ENCODE results near the gene RNASEH2A. TPM values are rescaled to one million over a fixed set of nuclear protein-coding genes. Genes with fewer than 3 reads are reported as not detected.

RNASEH2A gene
- total RNA-seq, 1 experiment from 2014 or later, result 72.9 TPM

DNA sequence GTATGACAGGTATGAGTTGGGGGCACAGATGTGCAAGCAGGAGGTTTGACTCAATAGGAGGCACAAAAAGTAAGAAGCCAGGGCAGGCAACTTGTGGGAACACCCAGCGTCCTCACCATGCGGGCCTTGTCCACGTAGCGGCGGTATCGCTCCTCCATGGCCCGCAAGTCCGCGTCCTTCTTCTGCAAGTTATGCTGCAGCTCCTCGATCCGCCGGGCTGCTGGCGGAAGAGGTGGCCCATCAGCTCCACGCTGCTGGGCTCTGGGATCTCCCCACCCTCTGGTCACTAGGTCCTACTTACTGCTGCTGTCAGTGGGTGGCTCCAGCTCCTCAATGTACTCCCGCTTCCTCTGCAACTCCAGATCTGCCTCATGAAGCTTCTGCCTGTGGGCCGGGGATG is 41.7 kb upstream of the RNASEH2A start:
- TF ChIP-seq, protein P1, sequence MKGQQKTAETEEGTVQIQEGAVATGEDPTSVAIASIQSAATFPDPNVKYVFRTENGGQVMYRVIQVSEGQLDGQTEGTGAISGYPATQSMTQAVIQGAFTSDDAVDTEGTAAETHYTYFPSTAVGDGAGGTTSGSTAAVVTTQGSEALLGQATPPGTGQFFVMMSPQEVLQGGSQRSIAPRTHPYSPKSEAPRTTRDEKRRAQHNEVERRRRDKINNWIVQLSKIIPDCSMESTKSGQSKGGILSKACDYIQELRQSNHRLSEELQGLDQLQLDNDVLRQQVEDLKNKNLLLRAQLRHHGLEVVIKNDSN (CRISPR knock-in tag; IDR thresholded peaks at IDR 0.05), result no peak
- Mint-ChIP-seq H3K4me3 (no peak overlapping the region), H3K9me3 (no peaks in the 10 kb centered on the region), H3K36me3 (peaks cover 27% of the 10 kb centered on the region), H3K27ac (no peak overlapping the region), H3K4me1 (peaks cover 8% of the 10 kb centered on the region; the same call in 1 of the 2 replicates), H3K27me3 (ENCODE audit: low read depth) (no peaks in the 10 kb centered on the region)
- ChIA-PET CTCF (interaction anchor here (0.9 to 11.1 kb wide), 5 partner anchors 12 to 83 kb away, joined by 4 to 341 read pairs (median 44); partner anchors contain the start of genes GET3, HOOK2, JUNB and PRDX2), POLR2A (no interaction called here)
- no peak for ATAC-seq
- DNase-seq (ENCODE audit: low spot score), result no peak

DNA sequence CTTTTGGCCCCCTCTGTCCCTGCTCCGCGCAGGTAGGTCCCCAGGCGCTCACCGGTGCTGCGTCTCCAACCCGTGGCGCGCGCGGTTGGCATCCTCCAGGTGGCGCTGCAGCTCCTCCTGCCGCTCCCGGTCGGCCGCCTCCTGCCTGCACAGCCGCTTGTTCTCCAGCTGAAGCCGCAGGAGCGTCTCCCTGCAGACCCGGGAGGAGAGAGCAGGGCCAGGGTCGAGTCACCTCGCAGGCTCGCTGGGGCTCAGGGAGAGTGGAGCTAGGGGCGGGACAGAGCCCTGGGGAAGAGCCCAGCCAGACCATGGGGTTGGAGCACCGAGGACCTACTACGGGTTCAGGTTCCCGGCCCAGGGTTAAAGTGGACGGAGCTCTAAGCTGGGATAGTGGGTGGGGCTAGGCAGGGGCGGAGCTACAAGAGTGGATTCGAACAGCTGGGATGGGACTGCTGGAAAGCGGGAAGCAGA is 40.3 kb upstream of the RNASEH2A start:
- peaks cover 13% of the 10 kb centered on the region for H3K4me1 Mint-ChIP-seq
- no peaks in the 10 kb centered on the region for H3K9me3 Mint-ChIP-seq
- peak overlapping the region; percentile 60 for H3K4me3 Mint-ChIP-seq
- H3K27me3 Mint-ChIP-seq (ENCODE audit: low read depth), result no peaks in the 10 kb centered on the region; the same call in 1 of the 2 replicates
- peak overlapping the region; percentile 67; the same call in 1 of the 2 replicates for H3K27ac Mint-ChIP-seq
- DNase-seq (ENCODE audit: low spot score), result peak; percentile 89
- ATAC-seq, result peak; percentile 73
- peaks cover 31% of the 10 kb centered on the region for H3K36me3 Mint-ChIP-seq
- ChIA-PET CTCF (interaction anchor here (0.7 to 11.1 kb wide), 33 partner anchors 8 to 199 kb away, joined by 3 to 341 read pairs (median 6); partner anchors contain the start of genes BEST2, DNASE2, FBXW9 and GCDH), POLR2A (interaction anchor here (0.6 to 2.2 kb wide), 6 partner anchors 8 to 203 kb away, joined by 3 to 12 read pairs (median 4); no protein-coding TSS in a partner anchor)
- TF ChIP-seq, protein P2, sequence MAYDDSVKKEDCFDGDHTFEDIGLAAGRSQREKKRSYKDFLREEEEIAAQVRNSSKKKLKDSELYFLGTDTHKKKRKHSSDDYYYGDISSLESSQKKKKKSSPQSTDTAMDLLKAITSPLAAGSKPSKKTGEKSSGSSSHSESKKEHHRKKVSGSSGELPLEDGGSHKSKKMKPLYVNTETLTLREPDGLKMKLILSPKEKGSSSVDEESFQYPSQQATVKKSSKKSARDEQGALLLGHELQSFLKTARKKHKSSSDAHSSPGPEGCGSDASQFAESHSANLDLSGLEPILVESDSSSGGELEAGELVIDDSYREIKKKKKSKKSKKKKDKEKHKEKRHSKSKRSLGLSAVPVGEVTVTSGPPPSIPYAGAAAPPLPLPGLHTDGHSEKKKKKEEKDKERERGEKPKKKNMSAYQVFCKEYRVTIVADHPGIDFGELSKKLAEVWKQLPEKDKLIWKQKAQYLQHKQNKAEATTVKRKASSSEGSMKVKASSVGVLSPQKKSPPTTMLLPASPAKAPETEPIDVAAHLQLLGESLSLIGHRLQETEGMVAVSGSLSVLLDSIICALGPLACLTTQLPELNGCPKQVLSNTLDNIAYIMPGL (CRISPR knock-in tag; IDR thresholded peaks at IDR 0.05), result peak; percentile 87
- TF ChIP-seq ZBTB21 (CRISPR knock-in tag; IDR thresholded peaks at IDR 0.05; ENCODE audit: borderline replicate concordance) (peak; percentile 48; the same call in 1 of the 2 replicates), MYBL2 (CRISPR knock-in tag; IDR thresholded peaks at IDR 0.05) (no peak), KAT7 (CRISPR knock-in tag; IDR thresholded peaks at IDR 0.05; ENCODE audit: borderline replicate concordance) (0 out of 2 replicates have a peak, but pooled peaks have one; percentile 9), TEAD1 (CRISPR knock-in tag; IDR thresholded peaks at IDR 0.05) (no peak), OVOL2 (CRISPR knock-in tag; IDR thresholded peaks at IDR 0.05; ENCODE audit: borderline replicate concordance) (no peak), ZNF423 (CRISPR knock-in tag; IDR thresholded peaks at IDR 0.05) (no peak), ESRRA (CRISPR knock-in tag; IDR thresholded peaks at IDR 0.05; ENCODE audit: borderline replicate concordance) (no peak), MXD4 (CRISPR knock-in tag; IDR thresholded peaks at IDR 0.05; ENCODE audit: borderline replicate concordance) (no peak), GABPB1 (CRISPR knock-in tag; IDR thresholded peaks at IDR 0.05) (no peak), JUN (CRISPR knock-in tag; IDR thresholded peaks at IDR 0.05) (no peak)
- TF ChIP-seq, protein P3, sequence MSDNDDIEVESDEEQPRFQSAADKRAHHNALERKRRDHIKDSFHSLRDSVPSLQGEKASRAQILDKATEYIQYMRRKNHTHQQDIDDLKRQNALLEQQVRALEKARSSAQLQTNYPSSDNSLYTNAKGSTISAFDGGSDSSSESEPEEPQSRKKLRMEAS (CRISPR knock-in tag; IDR thresholded peaks at IDR 0.05), result 0 out of 2 replicates have a peak, but pooled peaks have one; percentile 56
- TF ChIP-seq, protein P4, sequence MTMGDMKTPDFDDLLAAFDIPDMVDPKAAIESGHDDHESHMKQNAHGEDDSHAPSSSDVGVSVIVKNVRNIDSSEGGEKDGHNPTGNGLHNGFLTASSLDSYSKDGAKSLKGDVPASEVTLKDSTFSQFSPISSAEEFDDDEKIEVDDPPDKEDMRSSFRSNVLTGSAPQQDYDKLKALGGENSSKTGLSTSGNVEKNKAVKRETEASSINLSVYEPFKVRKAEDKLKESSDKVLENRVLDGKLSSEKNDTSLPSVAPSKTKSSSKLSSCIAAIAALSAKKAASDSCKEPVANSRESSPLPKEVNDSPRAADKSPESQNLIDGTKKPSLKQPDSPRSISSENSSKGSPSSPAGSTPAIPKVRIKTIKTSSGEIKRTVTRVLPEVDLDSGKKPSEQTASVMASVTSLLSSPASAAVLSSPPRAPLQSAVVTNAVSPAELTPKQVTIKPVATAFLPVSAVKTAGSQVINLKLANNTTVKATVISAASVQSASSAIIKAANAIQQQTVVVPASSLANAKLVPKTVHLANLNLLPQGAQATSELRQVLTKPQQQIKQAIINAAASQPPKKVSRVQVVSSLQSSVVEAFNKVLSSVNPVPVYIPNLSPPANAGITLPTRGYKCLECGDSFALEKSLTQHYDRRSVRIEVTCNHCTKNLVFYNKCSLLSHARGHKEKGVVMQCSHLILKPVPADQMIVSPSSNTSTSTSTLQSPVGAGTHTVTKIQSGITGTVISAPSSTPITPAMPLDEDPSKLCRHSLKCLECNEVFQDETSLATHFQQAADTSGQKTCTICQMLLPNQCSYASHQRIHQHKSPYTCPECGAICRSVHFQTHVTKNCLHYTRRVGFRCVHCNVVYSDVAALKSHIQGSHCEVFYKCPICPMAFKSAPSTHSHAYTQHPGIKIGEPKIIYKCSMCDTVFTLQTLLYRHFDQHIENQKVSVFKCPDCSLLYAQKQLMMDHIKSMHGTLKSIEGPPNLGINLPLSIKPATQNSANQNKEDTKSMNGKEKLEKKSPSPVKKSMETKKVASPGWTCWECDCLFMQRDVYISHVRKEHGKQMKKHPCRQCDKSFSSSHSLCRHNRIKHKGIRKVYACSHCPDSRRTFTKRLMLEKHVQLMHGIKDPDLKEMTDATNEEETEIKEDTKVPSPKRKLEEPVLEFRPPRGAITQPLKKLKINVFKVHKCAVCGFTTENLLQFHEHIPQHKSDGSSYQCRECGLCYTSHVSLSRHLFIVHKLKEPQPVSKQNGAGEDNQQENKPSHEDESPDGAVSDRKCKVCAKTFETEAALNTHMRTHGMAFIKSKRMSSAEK (CRISPR knock-in tag; IDR thresholded peaks at IDR 0.05; ENCODE audit: borderline replicate concordance), result no peak
- TF ChIP-seq, protein P5, sequence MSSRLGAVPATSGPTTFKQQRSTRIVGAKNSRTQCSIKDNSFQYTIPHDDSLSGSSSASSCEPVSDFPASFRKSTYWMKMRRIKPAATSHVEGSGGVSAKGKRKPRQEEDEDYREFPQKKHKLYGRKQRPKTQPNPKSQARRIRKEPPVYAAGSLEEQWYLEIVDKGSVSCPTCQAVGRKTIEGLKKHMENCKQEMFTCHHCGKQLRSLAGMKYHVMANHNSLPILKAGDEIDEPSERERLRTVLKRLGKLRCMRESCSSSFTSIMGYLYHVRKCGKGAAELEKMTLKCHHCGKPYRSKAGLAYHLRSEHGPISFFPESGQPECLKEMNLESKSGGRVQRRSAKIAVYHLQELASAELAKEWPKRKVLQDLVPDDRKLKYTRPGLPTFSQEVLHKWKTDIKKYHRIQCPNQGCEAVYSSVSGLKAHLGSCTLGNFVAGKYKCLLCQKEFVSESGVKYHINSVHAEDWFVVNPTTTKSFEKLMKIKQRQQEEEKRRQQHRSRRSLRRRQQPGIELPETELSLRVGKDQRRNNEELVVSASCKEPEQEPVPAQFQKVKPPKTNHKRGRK (CRISPR knock-in tag; IDR thresholded peaks at IDR 0.05; ENCODE audit: borderline replicate concordance), result no peak
- TF ChIP-seq, protein P6, sequence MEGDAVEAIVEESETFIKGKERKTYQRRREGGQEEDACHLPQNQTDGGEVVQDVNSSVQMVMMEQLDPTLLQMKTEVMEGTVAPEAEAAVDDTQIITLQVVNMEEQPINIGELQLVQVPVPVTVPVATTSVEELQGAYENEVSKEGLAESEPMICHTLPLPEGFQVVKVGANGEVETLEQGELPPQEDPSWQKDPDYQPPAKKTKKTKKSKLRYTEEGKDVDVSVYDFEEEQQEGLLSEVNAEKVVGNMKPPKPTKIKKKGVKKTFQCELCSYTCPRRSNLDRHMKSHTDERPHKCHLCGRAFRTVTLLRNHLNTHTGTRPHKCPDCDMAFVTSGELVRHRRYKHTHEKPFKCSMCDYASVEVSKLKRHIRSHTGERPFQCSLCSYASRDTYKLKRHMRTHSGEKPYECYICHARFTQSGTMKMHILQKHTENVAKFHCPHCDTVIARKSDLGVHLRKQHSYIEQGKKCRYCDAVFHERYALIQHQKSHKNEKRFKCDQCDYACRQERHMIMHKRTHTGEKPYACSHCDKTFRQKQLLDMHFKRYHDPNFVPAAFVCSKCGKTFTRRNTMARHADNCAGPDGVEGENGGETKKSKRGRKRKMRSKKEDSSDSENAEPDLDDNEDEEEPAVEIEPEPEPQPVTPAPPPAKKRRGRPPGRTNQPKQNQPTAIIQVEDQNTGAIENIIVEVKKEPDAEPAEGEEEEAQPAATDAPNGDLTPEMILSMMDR (IDR thresholded peaks at IDR 0.05), result peak; percentile 61
- TF ChIP-seq, protein P7, sequence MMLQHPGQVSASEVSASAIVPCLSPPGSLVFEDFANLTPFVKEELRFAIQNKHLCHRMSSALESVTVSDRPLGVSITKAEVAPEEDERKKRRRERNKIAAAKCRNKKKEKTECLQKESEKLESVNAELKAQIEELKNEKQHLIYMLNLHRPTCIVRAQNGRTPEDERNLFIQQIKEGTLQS (CRISPR knock-in tag; conservative IDR thresholded peaks at IDR 0.05), result no peak
- TF ChIP-seq, protein P8, sequence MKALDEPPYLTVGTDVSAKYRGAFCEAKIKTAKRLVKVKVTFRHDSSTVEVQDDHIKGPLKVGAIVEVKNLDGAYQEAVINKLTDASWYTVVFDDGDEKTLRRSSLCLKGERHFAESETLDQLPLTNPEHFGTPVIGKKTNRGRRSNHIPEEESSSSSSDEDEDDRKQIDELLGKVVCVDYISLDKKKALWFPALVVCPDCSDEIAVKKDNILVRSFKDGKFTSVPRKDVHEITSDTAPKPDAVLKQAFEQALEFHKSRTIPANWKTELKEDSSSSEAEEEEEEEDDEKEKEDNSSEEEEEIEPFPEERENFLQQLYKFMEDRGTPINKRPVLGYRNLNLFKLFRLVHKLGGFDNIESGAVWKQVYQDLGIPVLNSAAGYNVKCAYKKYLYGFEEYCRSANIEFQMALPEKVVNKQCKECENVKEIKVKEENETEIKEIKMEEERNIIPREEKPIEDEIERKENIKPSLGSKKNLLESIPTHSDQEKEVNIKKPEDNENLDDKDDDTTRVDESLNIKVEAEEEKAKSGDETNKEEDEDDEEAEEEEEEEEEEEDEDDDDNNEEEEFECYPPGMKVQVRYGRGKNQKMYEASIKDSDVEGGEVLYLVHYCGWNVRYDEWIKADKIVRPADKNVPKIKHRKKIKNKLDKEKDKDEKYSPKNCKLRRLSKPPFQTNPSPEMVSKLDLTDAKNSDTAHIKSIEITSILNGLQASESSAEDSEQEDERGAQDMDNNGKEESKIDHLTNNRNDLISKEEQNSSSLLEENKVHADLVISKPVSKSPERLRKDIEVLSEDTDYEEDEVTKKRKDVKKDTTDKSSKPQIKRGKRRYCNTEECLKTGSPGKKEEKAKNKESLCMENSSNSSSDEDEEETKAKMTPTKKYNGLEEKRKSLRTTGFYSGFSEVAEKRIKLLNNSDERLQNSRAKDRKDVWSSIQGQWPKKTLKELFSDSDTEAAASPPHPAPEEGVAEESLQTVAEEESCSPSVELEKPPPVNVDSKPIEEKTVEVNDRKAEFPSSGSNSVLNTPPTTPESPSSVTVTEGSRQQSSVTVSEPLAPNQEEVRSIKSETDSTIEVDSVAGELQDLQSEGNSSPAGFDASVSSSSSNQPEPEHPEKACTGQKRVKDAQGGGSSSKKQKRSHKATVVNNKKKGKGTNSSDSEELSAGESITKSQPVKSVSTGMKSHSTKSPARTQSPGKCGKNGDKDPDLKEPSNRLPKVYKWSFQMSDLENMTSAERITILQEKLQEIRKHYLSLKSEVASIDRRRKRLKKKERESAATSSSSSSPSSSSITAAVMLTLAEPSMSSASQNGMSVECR (CRISPR knock-in tag; IDR thresholded peaks at IDR 0.05; ENCODE audit: borderline replicate concordance), result peak; percentile 54
